ENCODE measurements around the gene PALD1.

Gene PALD1

DNA sequence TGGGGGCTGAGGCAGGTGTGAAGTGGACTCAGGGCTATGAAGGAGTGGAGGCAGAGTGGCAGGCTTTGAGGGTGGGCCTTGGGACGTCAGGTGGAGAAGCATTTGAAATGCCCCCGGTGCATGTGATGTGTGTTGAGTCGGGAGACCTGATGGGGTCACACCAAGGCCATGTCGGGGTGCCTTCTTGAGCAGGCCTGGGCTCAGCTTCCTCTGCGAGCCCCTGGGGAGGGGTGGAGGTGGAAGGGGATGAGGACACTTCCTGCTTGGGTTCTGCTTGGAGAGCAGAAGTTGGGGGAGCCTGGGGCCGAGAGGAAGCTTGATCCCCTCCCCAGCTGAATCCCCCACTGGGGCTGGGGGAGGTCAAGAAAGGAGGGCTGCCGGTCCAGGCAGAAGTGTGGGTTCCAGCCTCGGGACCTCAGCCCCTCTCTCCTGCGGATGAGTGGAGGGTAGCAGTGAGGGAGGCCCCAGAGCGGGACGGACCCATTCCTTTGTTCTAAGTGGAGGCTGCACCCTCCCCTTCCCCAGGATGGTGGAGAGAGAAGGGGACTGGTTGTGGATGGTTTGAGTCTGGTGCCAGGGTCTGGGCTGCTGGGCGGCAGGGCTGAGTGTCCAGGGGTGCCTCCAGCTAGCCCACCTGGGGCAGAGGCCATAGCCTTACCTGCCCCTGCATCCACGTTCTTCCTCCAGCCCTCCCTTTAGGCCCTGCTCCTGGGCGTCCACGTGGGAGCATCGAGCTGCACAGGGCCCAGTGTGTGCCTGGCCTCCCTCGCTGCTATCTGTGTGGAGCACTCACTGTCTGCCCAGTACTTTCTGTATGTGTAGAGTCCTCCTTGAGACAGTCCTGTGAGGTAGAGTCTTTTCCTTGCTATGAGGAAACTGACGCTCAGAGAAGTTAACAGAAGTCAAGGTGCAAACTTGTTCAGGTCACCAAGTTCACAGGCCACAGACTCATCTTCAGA is 87.3 kb downstream of the PALD1 start:
- Histone ChIP-seq H3K4me3 (ENCODE audit: low read length) (no peak overlapping the region), H4K20me1 (ENCODE audit: control insufficient read depth, insufficient read depth, low read depth, low read length) (no peaks in the 10 kb centered on the region), H3F3A (ENCODE audit: control insufficient read depth, insufficient read depth) (no peaks in the 10 kb centered on the region), H3K4me1 (ENCODE audit: control insufficient read depth, low read length) (peaks cover 23% of the 10 kb centered on the region), H3K79me2 (ENCODE audit: control insufficient read depth, low read length) (no peaks in the 10 kb centered on the region), H3K9me2 (replicated peaks; ENCODE audit: control insufficient read depth, low read length) (no peaks in the 10 kb centered on the region), H3K27me3 (ENCODE audit: control insufficient read depth, low read length) (no peaks in the 10 kb centered on the region), H3K4me2 (ENCODE audit: low read length) (no peak overlapping the region), H3K9me3 (ENCODE audit: control insufficient read depth, insufficient read depth, low read length) (no peaks in the 10 kb centered on the region), H3K27ac (ENCODE audit: low read depth, low read length) (no peak overlapping the region), H3K36me3 (ENCODE audit: control insufficient read depth, low read length) (peaks cover 29% of the 10 kb centered on the region)
- no peak for TF ChIP-seq EZH2phosphoT487 (IDR thresholded peaks at IDR 0.05; ENCODE audit: borderline replicate concordance, low read length)
- TF ChIP-seq, protein P1, sequence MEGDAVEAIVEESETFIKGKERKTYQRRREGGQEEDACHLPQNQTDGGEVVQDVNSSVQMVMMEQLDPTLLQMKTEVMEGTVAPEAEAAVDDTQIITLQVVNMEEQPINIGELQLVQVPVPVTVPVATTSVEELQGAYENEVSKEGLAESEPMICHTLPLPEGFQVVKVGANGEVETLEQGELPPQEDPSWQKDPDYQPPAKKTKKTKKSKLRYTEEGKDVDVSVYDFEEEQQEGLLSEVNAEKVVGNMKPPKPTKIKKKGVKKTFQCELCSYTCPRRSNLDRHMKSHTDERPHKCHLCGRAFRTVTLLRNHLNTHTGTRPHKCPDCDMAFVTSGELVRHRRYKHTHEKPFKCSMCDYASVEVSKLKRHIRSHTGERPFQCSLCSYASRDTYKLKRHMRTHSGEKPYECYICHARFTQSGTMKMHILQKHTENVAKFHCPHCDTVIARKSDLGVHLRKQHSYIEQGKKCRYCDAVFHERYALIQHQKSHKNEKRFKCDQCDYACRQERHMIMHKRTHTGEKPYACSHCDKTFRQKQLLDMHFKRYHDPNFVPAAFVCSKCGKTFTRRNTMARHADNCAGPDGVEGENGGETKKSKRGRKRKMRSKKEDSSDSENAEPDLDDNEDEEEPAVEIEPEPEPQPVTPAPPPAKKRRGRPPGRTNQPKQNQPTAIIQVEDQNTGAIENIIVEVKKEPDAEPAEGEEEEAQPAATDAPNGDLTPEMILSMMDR (IDR thresholded peaks at IDR 0.05; ENCODE audit: low read depth, low read length, poor library complexity, severe bottlenecking): no peak

DNA sequence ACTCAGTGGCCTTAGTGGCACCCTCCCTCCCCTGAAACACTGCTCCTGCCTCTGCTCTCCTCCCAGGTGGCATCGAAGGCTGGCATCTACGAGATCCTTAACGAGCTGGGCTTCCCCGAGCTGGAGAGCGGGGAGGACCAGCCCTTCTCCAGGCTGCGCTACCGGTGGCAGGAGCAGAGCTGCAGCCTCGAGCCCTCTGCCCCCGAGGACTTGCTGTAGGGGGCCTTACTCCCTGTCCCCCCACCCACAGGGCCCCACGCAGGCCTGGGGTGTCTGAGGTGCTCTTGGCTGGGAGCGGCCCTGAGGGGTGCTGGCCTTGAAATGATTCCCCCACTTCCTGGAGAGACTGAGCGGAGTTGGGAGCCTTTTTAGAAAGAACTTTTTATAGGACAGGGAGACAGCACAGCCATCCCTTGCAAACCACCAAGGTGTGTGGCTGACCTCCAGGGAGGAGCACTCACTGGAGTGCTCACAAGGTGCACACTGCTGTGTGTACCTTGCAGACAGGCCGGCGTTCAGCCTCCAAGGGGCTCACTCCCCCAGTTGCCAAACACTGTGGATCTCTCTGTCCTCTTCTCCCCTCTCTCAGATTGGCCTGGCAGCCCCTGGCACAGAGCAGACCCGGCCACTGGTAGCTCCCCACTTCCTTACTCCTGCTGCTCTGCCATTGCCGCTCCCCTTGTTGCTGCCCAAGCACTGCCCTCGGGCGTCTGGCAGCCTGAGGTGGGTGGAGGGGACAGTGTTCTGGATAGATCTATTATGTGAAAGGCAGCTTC is 88.1 kb downstream of the PALD1 start:
- H3K79me2 ChIP-seq (ENCODE audit: control insufficient read depth, low read length): no peaks in the 10 kb centered on the region
- no peaks in the 10 kb centered on the region for H3K9me3 ChIP-seq (ENCODE audit: control insufficient read depth, insufficient read depth, low read length)
- no peak overlapping the region for H3K27ac ChIP-seq (ENCODE audit: low read depth, low read length)
- H3K4me3 ChIP-seq (ENCODE audit: low read length): no peak overlapping the region
- H3K4me1 ChIP-seq (ENCODE audit: control insufficient read depth, low read length): peaks cover 15% of the 10 kb centered on the region
- no peaks in the 10 kb centered on the region for H3K27me3 ChIP-seq (ENCODE audit: control insufficient read depth, low read length)
- no peaks in the 10 kb centered on the region for H4K20me1 ChIP-seq (ENCODE audit: control insufficient read depth, insufficient read depth, low read depth, low read length)
- no peaks in the 10 kb centered on the region for H3F3A ChIP-seq (ENCODE audit: control insufficient read depth, insufficient read depth)
- peaks cover 21% of the 10 kb centered on the region; the same call in 1 of the 2 replicates for H3K36me3 ChIP-seq (ENCODE audit: control insufficient read depth, low read length)
- H3K4me2 ChIP-seq (ENCODE audit: low read length): no peak overlapping the region
- no peaks in the 10 kb centered on the region for H3K9me2 ChIP-seq (replicated peaks; ENCODE audit: control insufficient read depth, low read length)
- no peak for TF ChIP-seq EZH2phosphoT487 (IDR thresholded peaks at IDR 0.05; ENCODE audit: borderline replicate concordance, low read length)
- TF ChIP-seq, protein P1 (IDR thresholded peaks at IDR 0.05; ENCODE audit: low read depth, low read length, poor library complexity, severe bottlenecking): no peak

DNA sequence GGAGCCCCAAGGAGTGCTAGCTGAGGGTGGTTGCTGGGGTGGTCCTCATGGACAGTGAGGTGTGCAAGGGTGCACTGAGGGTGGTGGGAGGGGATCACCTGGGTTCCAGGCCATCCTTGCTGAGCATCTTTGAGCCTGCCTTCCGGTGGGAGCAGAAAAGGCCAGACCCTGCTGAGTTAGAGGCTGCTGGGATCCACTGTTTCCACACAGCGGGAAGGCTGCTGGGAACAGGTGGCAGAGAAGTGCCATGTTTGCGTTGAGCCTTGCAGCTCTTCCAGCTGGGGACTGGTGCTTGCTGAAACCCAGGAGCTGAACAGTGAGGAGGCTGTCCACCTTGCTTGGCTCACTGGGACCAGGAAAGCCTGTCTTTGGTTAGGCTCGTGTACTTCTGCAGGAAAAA is 89.0 kb downstream of the PALD1 start:
- H3K79me2 ChIP-seq (ENCODE audit: control insufficient read depth, low read length): no peaks in the 10 kb centered on the region
- H3K4me3 ChIP-seq (ENCODE audit: low read length): no peak overlapping the region
- TF ChIP-seq EZH2phosphoT487 (IDR thresholded peaks at IDR 0.05; ENCODE audit: borderline replicate concordance, low read length): no peak
- TF ChIP-seq, protein P1 (IDR thresholded peaks at IDR 0.05; ENCODE audit: low read depth, low read length, poor library complexity, severe bottlenecking): no peak
- H3K4me1 ChIP-seq (ENCODE audit: control insufficient read depth, low read length): peaks cover 12% of the 10 kb centered on the region; the same call in 1 of the 2 replicates
- no peaks in the 10 kb centered on the region for H3K9me2 ChIP-seq (replicated peaks; ENCODE audit: control insufficient read depth, low read length)
- H3F3A ChIP-seq (ENCODE audit: control insufficient read depth, insufficient read depth): no peaks in the 10 kb centered on the region
- H3K9me3 ChIP-seq (ENCODE audit: control insufficient read depth, insufficient read depth, low read length): no peaks in the 10 kb centered on the region
- peaks cover 20% of the 10 kb centered on the region; the same call in 1 of the 2 replicates for H3K36me3 ChIP-seq (ENCODE audit: control insufficient read depth, low read length)
- H4K20me1 ChIP-seq (ENCODE audit: control insufficient read depth, insufficient read depth, low read depth, low read length): no peaks in the 10 kb centered on the region
- no peaks in the 10 kb centered on the region for H3K27me3 ChIP-seq (ENCODE audit: control insufficient read depth, low read length)
- no peak overlapping the region for H3K4me2 ChIP-seq (ENCODE audit: low read length)
- H3K27ac ChIP-seq (ENCODE audit: low read depth, low read length): no peak overlapping the region

All from DOHH2 (cell line).